GM12878 (cell line): ENCODE results near the gene KLF7. TPM values are rescaled to one million over a fixed set of nuclear protein-coding genes. Genes with fewer than 3 reads are reported as not detected.

ENCODE experiments used
- ATAC-seq: fragments of 200-7000 bp; cut with Tn5 transposase; 3 replicates; pipeline ENCODE4 v1.9.1; 2020; ENCODE audit warnings: mild to moderate bottlenecking, moderate library complexity
- BruUV-seq: library from RNA; stranded (reverse); fragments of 400-500 nt; replicated peaks from 2 replicates; lab custom pipeline; 2021; lab: Mats Ljungman, UMichigan
- CTCF ChIA-PET: fragments of 300-600 bp; sonication (Branson Sonifier 250); formaldehyde crosslinking; extraction: SDS; loops from one replicate; lab custom pipeline; 2021; ENCODE audit warnings: inconsistent platforms; lab: Yijun Ruan, JAX
- POLR2A ChIA-PET: fragments of 350-600 bp; formaldehyde crosslinking; extraction: SDS; loops from one replicate; lab custom pipeline; 2021; ENCODE audit warnings: inconsistent platforms; lab: Charles Lee
- RAD21 ChIA-PET: fragments of 300-600 bp; sonication (Branson Sonifier 250); formaldehyde crosslinking; loops from one replicate; lab custom pipeline; 2023; ENCODE audit warnings: antibody characterized with exemption; ENCODE audit not compliant: unreplicated experiment; lab: Charles Lee
- SMC1A ChIA-PET: fragments of 300-600 bp; sonication (Branson Sonifier 250); formaldehyde crosslinking; loops from one replicate; lab custom pipeline; 2023; ENCODE audit not compliant: unreplicated experiment, uncharacterized antibody; lab: Charles Lee
- DNase-seq: peaks from one replicate; pipeline ENCODE4 v3.0.0-alpha.2; 2011; ENCODE audit warnings: low read depth, low spot score
- FAIRE-seq: peaks from 3 replicates; lab custom pipeline; 2011; peaks lifted over from hg19 to GRCh38; lab: Jason Lieb, UNC
- H2AFZ ChIP-seq: 2 replicates; pipeline ENCODE4 v1.6.0; 2011; ENCODE audit warnings: low read depth, low read length, control low read depth; ENCODE audit not compliant: control insufficient read depth
- H3K27ac ChIP-seq: 2 replicates; pipeline ENCODE4 v1.5.1; 2011; ENCODE audit warnings: control low read depth; ENCODE audit not compliant: control insufficient read depth, insufficient read depth
- H3K27me3 ChIP-seq, 2 experiments: replicated peaks in 1 of 2; 2 replicates each; pipeline versions ENCODE4 v1.6.0 to v1.6.1; 2011; ENCODE audit warnings: low read length in 1 of 2; ENCODE audit not compliant: control insufficient read depth in 2 of 2, insufficient read depth in 2 of 2
- H3K36me3 ChIP-seq, 2 experiments: 2 replicates each; pipeline ENCODE4 v1.5.1; 2011; ENCODE audit warnings: low read length in 1 of 2; ENCODE audit not compliant: control insufficient read depth in 2 of 2, insufficient read depth in 2 of 2
- H3K4me1 ChIP-seq: 2 replicates; pipeline ENCODE4 v1.6.1; 2011; ENCODE audit warnings: mild to moderate bottlenecking, low read length, moderate library complexity, mixed read lengths; ENCODE audit not compliant: control insufficient read depth, insufficient read depth
- H3K4me2 ChIP-seq: 2 replicates; pipeline ENCODE4 v1.6.0; 2011; ENCODE audit warnings: control low read depth; ENCODE audit not compliant: control insufficient read depth, insufficient read depth
- H3K4me3 ChIP-seq: fragments of 200-600 bp; sonication (generic); 2 replicates; pipeline ENCODE4 v1.5.1; 2016
- H3K79me2 ChIP-seq: 2 replicates; pipeline ENCODE4 v1.6.0; 2011; ENCODE audit warnings: low read length; ENCODE audit not compliant: control insufficient read depth, insufficient read depth
- H3K9ac ChIP-seq: 2 replicates; pipeline ENCODE4 v1.8.0; 2011; ENCODE audit warnings: low read length, control low read depth, mixed read lengths; ENCODE audit not compliant: control insufficient read depth, insufficient read depth
- H3K9me3 ChIP-seq: replicated peaks from 3 replicates; pipeline ENCODE4 v1.5.1; 2011; ENCODE audit warnings: mild to moderate bottlenecking, low read length; ENCODE audit not compliant: control insufficient read depth, insufficient read depth
- H4K20me1 ChIP-seq: 2 replicates; pipeline ENCODE4 v1.6.0; 2011; ENCODE audit not compliant: control insufficient read depth, insufficient read depth
- ATF7 ChIP-seq: fragments of 450-650 bp; IDR thresholded peaks from 2 replicates; pipeline ENCODE4 v1.6.1; 2016; ENCODE audit warnings: low read depth, mild to moderate bottlenecking
- BCL11A ChIP-seq: IDR thresholded peaks from 2 replicates; pipeline ENCODE4 v1.6.1; 2011; ENCODE audit warnings: low read depth, low read length
- BHLHE40 ChIP-seq, 2 experiments: fragments of 450-650 bp in 1 of 2; IDR thresholded peaks; 2 replicates each; pipeline ENCODE4 v1.6.1; 2011 to 2017; ENCODE audit warnings: low read depth in 2 of 2, borderline replicate concordance in 1 of 2, improper control_type of control experiment in 1 of 2, low read length in 1 of 2, mild to moderate bottlenecking in 1 of 2
- IKZF1 ChIP-seq: fragments of 450-650 bp; conservative IDR thresholded peaks from 2 replicates; pipeline ENCODE4 v1.6.1; 2017; ENCODE audit warnings: antibody characterized with exemption, mild to moderate bottlenecking
- JUNB ChIP-seq: IDR thresholded peaks from 2 replicates; pipeline ENCODE4 v1.6.1; 2016; ENCODE audit warnings: antibody characterized with exemption, mild to moderate bottlenecking
- LARP7 ChIP-seq: fragments of 450-650 bp; IDR thresholded peaks from 2 replicates; pipeline ENCODE4 v1.6.1; 2017; ENCODE audit warnings: mild to moderate bottlenecking
- MEF2B ChIP-seq: fragments of 450-650 bp; IDR thresholded peaks from 2 replicates; pipeline ENCODE4 v1.6.1; 2018; ENCODE audit warnings: mild to moderate bottlenecking, moderate library complexity; ENCODE audit not compliant: partially characterized antibody, poor library complexity, severe bottlenecking
- NFIC ChIP-seq: IDR thresholded peaks from 2 replicates; pipeline ENCODE4 v1.6.1; 2012; ENCODE audit warnings: low read depth, mild to moderate bottlenecking, inconsistent platforms, low read length, moderate library complexity
- NRF1 ChIP-seq: conservative IDR thresholded peaks from 2 replicates; pipeline ENCODE4 v1.6.1; 2011; ENCODE audit warnings: mild to moderate bottlenecking, low read depth, low read length, improper control_type of control experiment
- RELB ChIP-seq: fragments of 450-650 bp; IDR thresholded peaks from 2 replicates; pipeline ENCODE4 v1.6.1; 2017; ENCODE audit warnings: low read depth, mild to moderate bottlenecking, moderate library complexity
- RUNX3 ChIP-seq: IDR thresholded peaks from 2 replicates; pipeline ENCODE4 v1.6.1; 2012; ENCODE audit warnings: low read length, inconsistent platforms
- TCF3 ChIP-seq: IDR thresholded peaks from 2 replicates; pipeline ENCODE4 v1.6.1; 2012; ENCODE audit warnings: low read depth, mild to moderate bottlenecking, low read length, borderline replicate concordance; ENCODE audit not compliant: insufficient read depth
- ZNF24 ChIP-seq: fragments of 450-650 bp; IDR thresholded peaks from 2 replicates; pipeline ENCODE4 v1.6.1; 2017; ENCODE audit warnings: antibody characterized with exemption, mild to moderate bottlenecking
- WGBS: methylation state at CpG from one replicate; pipeline ENCODE4 v1.1.6; 2016; ENCODE audit warnings: low lambda C conversion rate; ENCODE audit not compliant: insufficient replicate concordance, insufficient coverage; ENCODE audit errors: missing lambda C conversion rate; 5-methylcytosine and 5-hydroxymethylcytosine counted together
- in situ Hi-C: fragments of 300-500 bp; cut with MboI; formaldehyde crosslinking; loops from 9 replicates; pipeline ENCODE4 v1.14.3; 2018; ENCODE audit warnings: mixed read lengths
- intact Hi-C: fragments of 100-400 bp; cut with micrococcal nuclease; formaldehyde crosslinking; loops from one replicate; pipeline ENCODE4 v1.14.2; 2022; ENCODE audit not compliant: unreplicated experiment
- polyA plus RNA-seq, 11 experiments: library from polyadenylated mRNA; depleted of rRNA in 4 of 11; unstranded in 6 of 11; stranded (reverse) in 5 of 11; fragments of >200 nt; fragmentation: Nextera tagmentation in 4 of 11; fragmentation: Illumina TruSeq in 1 of 11; extraction: Ambion mirVana in 4 of 11; extraction: Trizol in 1 of 11; gene quantifications; 1 replicate in 1 of 11; 2 replicates in 10 of 11; pipeline versions ENCODE4 v1.2.1 to v1.2.3, GENCODE V29; 2011 to 2016; ENCODE audit warnings: inconsistent platforms in 2 of 11, missing spikeins in 2 of 11, low read depth in 1 of 11
- total RNA-seq, 4 experiments: library from RNA; depleted of rRNA in 3 of 4; stranded (reverse); fragments of >200 nt in 3 of 4; fragmentation: Illumina TruSeq in 1 of 4; extraction: Trizol in 1 of 4; gene quantifications; 2 replicates each; pipeline versions ENCODE4 v1.2.1 to v1.2.3, GENCODE V29; 2013 to 2021
- TF ChIP-seq, protein P1 (sequence below): IDR thresholded peaks from 2 replicates; pipeline ENCODE4 v1.6.1; 2011; ENCODE audit warnings: low read depth, mild to moderate bottlenecking, low read length, moderate library complexity, borderline replicate concordance; ENCODE audit errors: extremely low read depth

The KLF7 gene
- total and polyA plus RNA-seq, 10 of the 15 experiments (the other 5 are each of a cell fraction or from before 2014, with no cell fraction given): 2.4 to 24.8 (median 8.5) TPM

DNA sequence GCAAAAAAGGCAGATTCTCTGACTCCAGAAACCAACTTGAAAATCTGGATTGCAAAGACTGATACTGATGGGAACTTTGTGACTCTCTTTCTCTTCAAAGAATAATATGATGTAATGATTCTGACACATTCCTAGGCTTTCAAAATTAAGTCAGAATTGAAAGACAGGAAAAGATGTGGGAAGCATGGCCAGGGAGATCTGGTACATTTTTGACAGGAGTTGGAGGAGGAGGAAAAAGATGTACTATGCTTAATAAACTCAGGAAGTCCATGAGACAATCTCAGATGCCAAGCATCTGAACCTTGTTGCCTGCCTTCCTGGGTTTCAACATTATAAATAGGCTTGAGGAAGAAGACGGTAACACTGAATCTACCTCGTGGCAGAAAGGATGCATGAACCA lies 34.2 kb downstream of the KLF7 start:
- no peak overlapping the region for H3K4me2 ChIP-seq
- CTCF ChIA-PET: interaction anchor here (0.7 to 2.1 kb wide), 5 partner anchors 8 to 342 kb away, joined by 3 to 7 read pairs (median 3); no protein-coding TSS in a partner anchor

DNA sequence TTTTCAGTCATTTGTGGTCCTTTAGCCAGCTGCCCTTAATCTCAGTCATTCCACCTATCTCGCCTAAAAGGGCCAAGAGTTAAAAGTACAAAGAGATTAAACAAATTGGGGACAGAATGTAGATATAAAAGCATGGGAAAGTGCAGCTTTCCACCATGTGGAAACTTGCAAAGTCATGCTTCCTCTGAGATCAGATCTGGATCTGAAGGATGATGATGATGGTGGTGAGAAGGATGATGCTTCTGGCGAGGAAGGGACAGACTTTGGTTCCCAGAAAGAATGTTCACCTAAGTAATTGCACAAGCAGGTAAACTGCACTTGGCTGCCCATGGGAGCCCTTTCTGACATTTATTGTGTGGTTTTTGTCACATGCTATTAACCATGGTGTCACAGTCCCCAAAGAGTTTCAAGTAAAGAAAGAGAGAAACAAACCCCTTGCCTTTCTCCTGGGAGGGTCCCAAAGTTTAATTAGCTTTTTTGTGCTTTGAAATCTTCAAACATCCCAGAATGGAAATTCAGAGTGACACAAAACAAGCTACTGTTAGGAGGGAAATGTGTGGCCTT lies 34.7 kb downstream of the KLF7 start:
- in situ Hi-C loops (no loop called here), intact Hi-C loops (no loop called here)
- no peaks in the 10 kb centered on the region; the same call in 2 of the 3 replicates for H3K9me3 ChIP-seq
- H3K4me1 ChIP-seq: peaks cover 2% of the 10 kb centered on the region; the same call in 1 of the 2 replicates
- H3K36me3 ChIP-seq: no peaks in the 10 kb centered on the region
- ChIA-PET CTCF (interaction anchor here (0.7 kb wide), 1 partner anchor 68 kb away, joined by 3 read pairs; no protein-coding TSS in a partner anchor), POLR2A (interaction anchor here (1.1 to 1.7 kb wide), 2 partner anchors 12 to 34 kb away, joined by 3 to 7 read pairs; no protein-coding TSS in a partner anchor), RAD21 (interaction anchor here (1.0 to 3.0 kb wide), 4 partner anchors 11 to 34 kb away, joined by 3 to 13 read pairs (median 6); no protein-coding TSS in a partner anchor), SMC1A (interaction anchor here (0.6 to 8.3 kb wide), 8 partner anchors 11 to 330 kb away, joined by 3 to 51 read pairs (median 3); partner anchors contain the start of gene KLF7)
- TF ChIP-seq RUNX3: peak; percentile 45; the same call in 1 of the 2 replicates
- peak; percentile 12; the same call in 1 of the 2 replicates for TF ChIP-seq RELB
- no peak for TF ChIP-seq NRF1
- TF ChIP-seq TCF3: no peak
- peak; percentile 59 for TF ChIP-seq MEF2B
- peak in 1 of 2 experiments; percentile 29; a peak in 1 of 4 replicates for TF ChIP-seq BHLHE40 (IDR thresholded peaks at IDR 0.05; ENCODE audit: borderline replicate concordance in 1 of 2, low read depth in 2 of 2, low read length in 1 of 2)
- no peak for TF ChIP-seq IKZF1
- no peak for TF ChIP-seq BCL11A
- no peak for TF ChIP-seq ZNF24
- no TSS peak for BruUV-seq
- no peak overlapping the region for H3K9ac ChIP-seq
- DNase-seq: no peak
- peaks cover 11% of the 10 kb centered on the region for H3K79me2 ChIP-seq
- FAIRE-seq: no peak
- H4K20me1 ChIP-seq: no peaks in the 10 kb centered on the region
- no peak overlapping the region for H3K4me3 ChIP-seq
- WGBS: 72% methylated on average over 2 of the region's 2 CpGs
- H3K4me2 ChIP-seq: no peak overlapping the region
- no peak overlapping the region for H2AFZ ChIP-seq
- H3K27ac ChIP-seq: no peak overlapping the region
- peak; percentile 50 for ATAC-seq
- H3K27me3 ChIP-seq: no peaks in the 10 kb centered on the region

More for the DNA sequence above, 34.2 kb downstream of the KLF7 start:
- Histone ChIP-seq H3K9me3 (no peaks in the 10 kb centered on the region; the same call in 2 of the 3 replicates), H3K27me3 (no peaks in the 10 kb centered on the region), H2AFZ (no peak overlapping the region), H3K36me3 (no peaks in the 10 kb centered on the region; a peak in 1 of 4 replicates), H3K4me3 (no peak overlapping the region), H3K4me1 (peaks cover 2% of the 10 kb centered on the region; the same call in 1 of the 2 replicates), H4K20me1 (no peaks in the 10 kb centered on the region), H3K9ac (no peak overlapping the region), H3K27ac (no peak overlapping the region), H3K79me2 (peaks cover 11% of the 10 kb centered on the region)
- ChIA-PET RAD21 (interaction anchor here (1.0 to 3.0 kb wide), 5 partner anchors 10 to 142 kb away, joined by 3 to 13 read pairs (median 4); no protein-coding TSS in a partner anchor), POLR2A (interaction anchor here (1.2 to 1.7 kb wide), 2 partner anchors 10 to 33 kb away, joined by 3 to 7 read pairs; no protein-coding TSS in a partner anchor), SMC1A (interaction anchor here (0.8 to 8.3 kb wide), 5 partner anchors 11 to 36 kb away, joined by 3 to 51 read pairs (median 10); partner anchors contain the start of gene KLF7)
- intact Hi-C loops: no loop called here
- no peak for DNase-seq
- no peak for ATAC-seq
- no TSS peak for BruUV-seq
- no peak for FAIRE-seq
- in situ Hi-C loops: no loop called here
- WGBS: 66% methylated on average over 2 of the region's 2 CpGs
- TF ChIP-seq ATF7 (0 out of 2 replicates have a peak, but pooled peaks have one; percentile 52), LARP7 (no peak), JUNB (0 out of 2 replicates have a peak, but pooled peaks have one; percentile 12), NFIC (peak; percentile 20; the same call in 1 of the 2 replicates)
- TF ChIP-seq, protein P1, sequence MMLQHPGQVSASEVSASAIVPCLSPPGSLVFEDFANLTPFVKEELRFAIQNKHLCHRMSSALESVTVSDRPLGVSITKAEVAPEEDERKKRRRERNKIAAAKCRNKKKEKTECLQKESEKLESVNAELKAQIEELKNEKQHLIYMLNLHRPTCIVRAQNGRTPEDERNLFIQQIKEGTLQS: no peak
